Coronary artery (tissue), 2 donors: ENCODE measurements around the gene ANXA1.
A peak's percentile ranks its signal among the peaks of the same experiment; 100 is the strongest.

ENCODE experiments used
- DNase-seq: peaks from one replicate; pipeline ENCODE4 v3.0.0-alpha.2; 2017; ENCODE audit warnings: low spot score
- H3K27ac ChIP-seq, 2 donors: fragments of 200-600 bp; sonication (generic); one replicate each; pipeline ENCODE4 v1.5.1; 2016 to 2019
- H3K4me3 ChIP-seq: fragments of 200-600 bp; sonication (generic); 2 replicates; pipeline ENCODE4 v1.5.1; 2016; ENCODE audit warnings: mild to moderate bottlenecking, moderate library complexity
- CTCF ChIP-seq: fragments of 200-600 bp; sonication (generic); IDR thresholded peaks from one replicate; pipeline ENCODE4 v1.5.1; 2019; ENCODE audit warnings: antibody characterized with exemption

The ANXA1 gene

GRCh38 chr9:73132034-73132776, 19.5 kb upstream of the ANXA1 start:
- DNase-seq: peak; percentile 86
- Histone ChIP-seq H3K4me3 (peak overlapping the region; percentile 66), H3K27ac (peak overlapping the region; percentile 65 to 77)
- TF ChIP-seq CTCF: no peak

GRCh38 chr9:73133022-73133651, 18.5 kb upstream of the ANXA1 start:
- H3K4me3 ChIP-seq: peak overlapping the region; percentile 66
- peak overlapping the region; percentile 42 to 77 for H3K27ac ChIP-seq

GRCh38 chr9:73133921-73134407, 17.7 kb upstream of the ANXA1 start:
- TF ChIP-seq CTCF: no peak
- DNase-seq: no peak
- Histone ChIP-seq H3K27ac (peak overlapping the region; percentile 12 to 42), H3K4me3 (no peak overlapping the region)

More at GRCh38 chr9:73133022-73133651, 18.5 kb upstream of the ANXA1 start:
- TF ChIP-seq CTCF: no peak
- no peak for DNase-seq

GRCh38 chr9:73135394-73135793, 16.3 kb upstream of the ANXA1 start:
- Histone ChIP-seq H3K4me3 (no peak overlapping the region), H3K27ac (no peak overlapping the region)
- no peak for DNase-seq
- no peak for TF ChIP-seq CTCF

GRCh38 chr9:73137286-73137899, 14.3 kb upstream of the ANXA1 start:
- Histone ChIP-seq H3K4me3 (no peak overlapping the region), H3K27ac (peak overlapping the region in 1 of 2 donors; percentile 12)
- no peak for DNase-seq
- no peak for TF ChIP-seq CTCF

- TF ChIP-seq CTCF: no peak
- DNase-seq: no peak
- Histone ChIP-seq H3K27ac (peak overlapping the region in 1 of 2 donors; percentile 12), H3K4me3 (no peak overlapping the region)
These were observed 13.8 kb upstream of the ANXA1 start for GRCh38 chr9:73137914-73138313.
